GM23338 (cell line): ENCODE measurements around the gene TFIP11. TPM values are rescaled to one million over a fixed set of nuclear protein-coding genes. Genes with fewer than 3 reads are reported as not detected.

ENCODE experiments used
- ATAC-seq: fragments of 200-7000 bp; cut with Tn5 transposase; 3 replicates; pipeline ENCODE4 v1.9.1; 2020
- DNase-seq: peaks from one replicate; pipeline ENCODE4 v3.0.0-alpha.2; 2015; ENCODE audit warnings: low spot score
- H2AFZ ChIP-seq: fragments of 200-600 bp; sonication (generic); 2 replicates; pipeline ENCODE4 v1.8.0; 2016; ENCODE audit warnings: antibody characterized with exemption, mild to moderate bottlenecking, moderate library complexity
- H3F3A ChIP-seq: fragments of 200-600 bp; sonication (generic); replicated peaks from 2 replicates; pipeline ENCODE4 v1.8.0; 2017; ENCODE audit warnings: antibody characterized with exemption, mixed run types, low read depth
- H3K27ac ChIP-seq: fragments of 200-600 bp; sonication (generic); 2 replicates; pipeline ENCODE4 v1.6.1; 2016; ENCODE audit warnings: low read depth
- H3K27me3 ChIP-seq: fragments of 200-600 bp; sonication (generic); 2 replicates; pipeline ENCODE4 v1.8.0; 2016; ENCODE audit warnings: mild to moderate bottlenecking, mixed run types, moderate library complexity; ENCODE audit not compliant: insufficient read depth
- H3K36me3 ChIP-seq: fragments of 200-600 bp; sonication (generic); 2 replicates; pipeline ENCODE4 v1.8.0; 2016; ENCODE audit warnings: mild to moderate bottlenecking; ENCODE audit not compliant: insufficient read depth
- H3K4me1 ChIP-seq: fragments of 200-600 bp; sonication (generic); 2 replicates; pipeline ENCODE4 v1.8.0; 2016; ENCODE audit warnings: mild to moderate bottlenecking, moderate library complexity; ENCODE audit not compliant: insufficient read depth
- H3K4me2 ChIP-seq: fragments of 200-600 bp; sonication (generic); 2 replicates; pipeline ENCODE4 v1.7.1; 2017; ENCODE audit warnings: mixed run types
- H3K4me3 ChIP-seq: fragments of 200-600 bp; sonication (generic); 2 replicates; pipeline ENCODE4 v1.6.1; 2016; ENCODE audit warnings: mixed run types
- H3K79me2 ChIP-seq: fragments of 200-600 bp; sonication (generic); replicated peaks from 2 replicates; pipeline ENCODE4 v1.8.0; 2017; ENCODE audit warnings: mild to moderate bottlenecking; ENCODE audit not compliant: insufficient read depth
- H3K9me2 ChIP-seq: fragments of 200-600 bp; sonication (generic); 2 replicates; pipeline ENCODE4 v1.8.0; 2017; ENCODE audit not compliant: insufficient read depth
- H4K20me1 ChIP-seq: fragments of 200-600 bp; sonication (generic); replicated peaks from 2 replicates; pipeline ENCODE4 v1.8.0; 2017; ENCODE audit warnings: mild to moderate bottlenecking; ENCODE audit not compliant: insufficient read depth
- H3K27ac Mint-ChIP-seq: 2 replicates; pipeline ENCODE4 v1.8.0; 2020; ENCODE audit warnings: inconsistent platforms, mild to moderate bottlenecking, moderate library complexity, mixed read lengths
- H3K27me3 Mint-ChIP-seq: 3 replicates; pipeline ENCODE4 v1.8.0; 2022; ENCODE audit warnings: low read depth, mild to moderate bottlenecking, moderate library complexity, mixed read lengths, inconsistent platforms; ENCODE audit not compliant: insufficient read depth, poor library complexity
- H3K36me3 Mint-ChIP-seq: 3 replicates; pipeline ENCODE4 v1.8.0; 2021; ENCODE audit warnings: low read depth, mild to moderate bottlenecking, inconsistent platforms, moderate library complexity, mixed read lengths
- H3K4me1 Mint-ChIP-seq: 3 replicates; pipeline ENCODE4 v1.8.0; 2020; ENCODE audit warnings: mild to moderate bottlenecking, inconsistent platforms, mixed read lengths
- H3K4me3 Mint-ChIP-seq: 3 replicates; pipeline ENCODE4 v1.8.0; 2021; ENCODE audit warnings: moderate library complexity, mild to moderate bottlenecking, inconsistent platforms, mixed read lengths
- H3K9me3 Mint-ChIP-seq: 3 replicates; pipeline ENCODE4 v1.8.0; 2020; ENCODE audit warnings: moderate library complexity, mild to moderate bottlenecking, inconsistent platforms, mixed read lengths
- ETS1 ChIP-seq: IDR thresholded peaks from 2 replicates; pipeline ENCODE4 v1.6.1; 2016; ENCODE audit warnings: antibody characterized with exemption
- EZH2phosphoT487 ChIP-seq: fragments of 200-600 bp; sonication (generic); IDR thresholded peaks from one replicate; pipeline ENCODE4 v1.8.1; 2018; ENCODE audit warnings: antibody characterized with exemption; ENCODE audit not compliant: unreplicated experiment
- REST ChIP-seq: IDR thresholded peaks from one replicate; pipeline ENCODE4 v1.6.1; 2018; ENCODE audit warnings: antibody characterized with exemption; ENCODE audit not compliant: unreplicated experiment
- ZNF331 ChIP-seq: fragments of 250-450 bp; sonication (Bioruptor Pico); IDR thresholded peaks from 2 replicates; pipeline ENCODE4 v1.5.0; 2020; ENCODE audit warnings: low read depth, mild to moderate bottlenecking, moderate library complexity
- ZNF462 ChIP-seq: fragments of 250-450 bp; sonication (Bioruptor Pico); IDR thresholded peaks from 2 replicates; pipeline ENCODE4 v1.5.0; 2020; ENCODE audit warnings: mild to moderate bottlenecking, moderate library complexity
- polyA plus RNA-seq: library from polyadenylated mRNA; unstranded; fragments of >200 nt; fragmentation: Nextera tagmentation; extraction: Ambion mirVana; gene quantifications from 2 replicates; pipeline ENCODE4 v1.2.1, GENCODE V29; 2016
- total RNA-seq: library from RNA; depleted of rRNA; stranded (reverse); fragments of >200 nt; shearing (Covaris generic); gene quantifications from 2 replicates; pipeline ENCODE4 v1.2.3, GENCODE V29; 2014

TFIP11 gene
- total and polyA plus RNA-seq, 2 experiments from 2014 or later: 17.1 to 26.2 TPM

GRCh38 chr22:26535603-26535908 lies 23.3 kb upstream of the TFIP11 start:
- no peaks in the 10 kb centered on the region for H3K4me1 Mint-ChIP-seq
- H3K4me1 ChIP-seq: 0 out of 2 replicates have a peak, but pooled peaks cover 3% of the 10 kb centered on the region
- no peak overlapping the region for H3K27ac ChIP-seq
- H3K36me3 ChIP-seq: peaks cover 51% of the 10 kb centered on the region
- DNase-seq (no peak), ATAC-seq (no peak)
- H3K36me3 Mint-ChIP-seq: peaks cover 65% of the 10 kb centered on the region
- H3K9me2 ChIP-seq: no peaks in the 10 kb centered on the region
- 0 out of 2 replicates have a peak, but pooled peaks cover 2% of the 10 kb centered on the region for H3K79me2 ChIP-seq
- H4K20me1 ChIP-seq: peaks cover 7% of the 10 kb centered on the region
- peaks cover 2% of the 10 kb centered on the region for H3K27me3 Mint-ChIP-seq
- H3F3A ChIP-seq: peaks cover 20% of the 10 kb centered on the region; the same call in 1 of the 2 replicates
- no peak overlapping the region for H2AFZ ChIP-seq
- no peaks in the 10 kb centered on the region for H3K9me3 Mint-ChIP-seq
- H3K4me2 ChIP-seq: no peak overlapping the region
- no peak overlapping the region for H3K27ac Mint-ChIP-seq
- no peak for TF ChIP-seq ZNF331 (CRISPR knock-in tag)
- TF ChIP-seq REST: no peak
- TF ChIP-seq ETS1: no peak
- TF ChIP-seq EZH2phosphoT487: no peak
- no peak for TF ChIP-seq ZNF462 (CRISPR knock-in tag)
- no peaks in the 10 kb centered on the region for H3K27me3 ChIP-seq
- no peak overlapping the region for H3K4me3 Mint-ChIP-seq
- no peak overlapping the region for H3K4me3 ChIP-seq
